ENCODE data around the gene QRFP.

The QRFP gene

GRCh38 chr9:130932255-130933079 is 35.9 kb upstream of the QRFP start:
- TF ChIP-seq ZFX (IDR thresholded peaks at IDR 0.05; ENCODE audit: borderline replicate concordance) (no peak), CTCF (IDR thresholded peaks at IDR 0.05) (no peak)
- no peak overlapping the region for H3K27ac ChIP-seq

GRCh38 chr9:130931508-130932254 is 35.1 kb upstream of the QRFP start:
- TF ChIP-seq CTCF (IDR thresholded peaks at IDR 0.05) (no peak), ZFX (IDR thresholded peaks at IDR 0.05; ENCODE audit: borderline replicate concordance) (no peak)
- H3K27ac ChIP-seq: no peak overlapping the region

- no peak for TF ChIP-seq ZFX (IDR thresholded peaks at IDR 0.05; ENCODE audit: borderline replicate concordance)
- no peak for TF ChIP-seq CTCF (IDR thresholded peaks at IDR 0.05)
- H3K27ac ChIP-seq: no peak overlapping the region
Observed at GRCh38 chr9:130930804-130931349, 34.3 kb upstream of the QRFP start.

GRCh38 chr9:130930132-130930803 is 33.7 kb upstream of the QRFP start:
- TF ChIP-seq ZFX (IDR thresholded peaks at IDR 0.05; ENCODE audit: borderline replicate concordance) (no peak), CTCF (IDR thresholded peaks at IDR 0.05) (no peak)

GRCh38 chr9:130929571-130930038 is 33.0 kb upstream of the QRFP start:
- H3K27ac ChIP-seq: no peak overlapping the region
- no peak for TF ChIP-seq ZFX (IDR thresholded peaks at IDR 0.05; ENCODE audit: borderline replicate concordance)
- TF ChIP-seq CTCF (IDR thresholded peaks at IDR 0.05): no peak

More at GRCh38 chr9:130930132-130930803, 33.7 kb upstream of the QRFP start:
- H3K27ac ChIP-seq: no peak overlapping the region

GRCh38 chr9:130927995-130928900 is 31.6 kb upstream of the QRFP start:
- no peak overlapping the region for H3K27ac ChIP-seq
- no peak for TF ChIP-seq ZFX (IDR thresholded peaks at IDR 0.05; ENCODE audit: borderline replicate concordance)
- TF ChIP-seq CTCF (IDR thresholded peaks at IDR 0.05): no peak

Measured in 22Rv1 (cell line).